H9 (cell line): ENCODE data around the gene EFCAB12. TPM values are rescaled to one million over a fixed set of nuclear protein-coding genes. Genes with fewer than 3 reads are reported as not detected.

Experiments
- DNase-seq: peaks from one replicate; pipeline ENCODE4 v3.0.0-alpha.2; 2017
- H2AFZ ChIP-seq: one replicate; pipeline ENCODE4 v1.6.1; 2013; ENCODE audit warnings: mild to moderate bottlenecking, low read length, control low read depth, moderate library complexity
- H2AK5ac ChIP-seq: 2 replicates; pipeline ENCODE4 v1.6.1; 2013; ENCODE audit warnings: low read length, control low read depth, mixed read lengths; ENCODE audit not compliant: insufficient read length
- H2BK120ac ChIP-seq: one replicate; pipeline ENCODE4 v1.6.1; 2013; ENCODE audit warnings: low read depth, mild to moderate bottlenecking, low read length, control low read depth, inconsistent platforms; ENCODE audit not compliant: poor library complexity, severe bottlenecking
- H2BK12ac ChIP-seq: 2 replicates; pipeline ENCODE4 v1.6.1; 2013; ENCODE audit warnings: low read length, control low read depth, mixed read lengths, low read depth; ENCODE audit not compliant: insufficient read length
- H2BK15ac ChIP-seq: 2 replicates; pipeline ENCODE4 v1.6.1; 2013; ENCODE audit warnings: low read depth, low read length, control low read depth
- H2BK20ac ChIP-seq: one replicate; pipeline ENCODE4 v1.6.1; 2013; ENCODE audit warnings: low read depth, mild to moderate bottlenecking, low read length, control low read depth, inconsistent platforms; ENCODE audit not compliant: poor library complexity, severe bottlenecking
- H2BK5ac ChIP-seq: 2 replicates; pipeline ENCODE4 v1.6.1; 2013; ENCODE audit warnings: low read length, control low read depth, mixed read lengths; ENCODE audit not compliant: insufficient read length
- H3K14ac ChIP-seq: 2 replicates; pipeline ENCODE4 v1.6.1; 2013; ENCODE audit warnings: low read length, control low read depth; ENCODE audit not compliant: insufficient read depth
- H3K18ac ChIP-seq: 2 replicates; pipeline ENCODE4 v1.6.1; 2013; ENCODE audit warnings: low read depth, mild to moderate bottlenecking, mixed read lengths, low read length, control low read depth; ENCODE audit not compliant: insufficient read length
- H3K23ac ChIP-seq: 2 replicates; pipeline ENCODE4 v1.6.1; 2013; ENCODE audit warnings: low read length, control low read depth, mixed read lengths, low read depth; ENCODE audit not compliant: insufficient read length
- H3K23me2 ChIP-seq: 2 replicates; pipeline ENCODE4 v1.6.1; 2013; ENCODE audit warnings: low read depth, mild to moderate bottlenecking, mixed read lengths, low read length, control low read depth; ENCODE audit not compliant: insufficient read length, poor library complexity, severe bottlenecking
- H3K27ac ChIP-seq: 2 replicates; pipeline ENCODE4 v1.5.1; 2013; ENCODE audit warnings: low read length, control low read depth, mixed read lengths, low read depth; ENCODE audit not compliant: insufficient read length
- H3K27me3 ChIP-seq: 2 replicates; pipeline ENCODE4 v1.6.1; 2013; ENCODE audit warnings: low read length, control low read depth, inconsistent platforms; ENCODE audit not compliant: insufficient read depth
- H3K4ac ChIP-seq: 2 replicates; pipeline ENCODE4 v1.6.1; 2013; ENCODE audit warnings: low read depth, mild to moderate bottlenecking, control low read depth, inconsistent platforms, low read length, moderate library complexity
- H3K4me1 ChIP-seq: 2 replicates; pipeline ENCODE4 v1.6.1; 2013; ENCODE audit warnings: low read length, control low read depth, inconsistent platforms; ENCODE audit not compliant: insufficient read depth
- H3K4me2 ChIP-seq: 2 replicates; pipeline ENCODE4 v1.6.1; 2013; ENCODE audit warnings: low read length, control low read depth, mixed read lengths; ENCODE audit not compliant: insufficient read length, insufficient read depth
- H3K56ac ChIP-seq: 2 replicates; pipeline ENCODE4 v1.6.1; 2013; ENCODE audit warnings: low read depth, mild to moderate bottlenecking, mixed read lengths, low read length, control low read depth; ENCODE audit not compliant: insufficient read length
- H3K79me1 ChIP-seq: 2 replicates; pipeline ENCODE4 v1.6.1; 2013; ENCODE audit warnings: low read depth, mild to moderate bottlenecking, moderate library complexity, low read length, control low read depth, inconsistent platforms; ENCODE audit not compliant: insufficient read depth, poor library complexity, severe bottlenecking
- H3K79me2 ChIP-seq: 2 replicates; pipeline ENCODE4 v1.6.1; 2013; ENCODE audit warnings: low read length, control low read depth, inconsistent platforms; ENCODE audit not compliant: insufficient read depth
- H3K9ac ChIP-seq: 2 replicates; pipeline ENCODE4 v1.6.1; 2013; ENCODE audit warnings: low read length, control low read depth, mixed read lengths; ENCODE audit not compliant: insufficient read length; ENCODE audit errors: extremely low read depth
- H3K9me3 ChIP-seq: one replicate; pipeline ENCODE4 v1.6.1; 2013; ENCODE audit warnings: low read depth, low read length, inconsistent platforms; ENCODE audit not compliant: control insufficient read depth
- H3T11ph ChIP-seq: one replicate; pipeline ENCODE4 v1.6.1; 2013; ENCODE audit warnings: mild to moderate bottlenecking, low read length, control low read depth, inconsistent platforms
- H4K20me1 ChIP-seq: one replicate; pipeline ENCODE4 v1.6.1; 2013; ENCODE audit not compliant: control insufficient read depth, insufficient read length, insufficient read depth
- H4K5ac ChIP-seq: 2 replicates; pipeline ENCODE4 v1.6.1; 2013; ENCODE audit warnings: low read depth, mild to moderate bottlenecking, mixed read lengths, low read length, control low read depth; ENCODE audit not compliant: insufficient read length
- H4K8ac ChIP-seq: replicated peaks from 2 replicates; pipeline ENCODE4 v1.6.1; 2013; ENCODE audit warnings: low read length, control low read depth, mixed read lengths, low read depth; ENCODE audit not compliant: insufficient read length
- H4K91ac ChIP-seq: 2 replicates; pipeline ENCODE4 v1.6.1; 2013; ENCODE audit warnings: low read depth, mild to moderate bottlenecking, moderate library complexity, mixed read lengths, low read length, control low read depth; ENCODE audit not compliant: insufficient read length
- H3K27ac Mint-ChIP-seq, 3 experiments: 2 replicates in 2 of 3; 3 replicates in 1 of 3; pipeline ENCODE4 v1.8.0; 2020 to 2021; ENCODE audit warnings: mixed read lengths in 3 of 3, mild to moderate bottlenecking in 1 of 3, moderate library complexity in 1 of 3
- H3K27me3 Mint-ChIP-seq: 2 replicates; pipeline ENCODE4 v1.8.0; 2021; ENCODE audit warnings: low read depth, mild to moderate bottlenecking, moderate library complexity, mixed read lengths
- H3K36me3 Mint-ChIP-seq, 3 experiments: 2 replicates in 2 of 3; 3 replicates in 1 of 3; pipeline ENCODE4 v1.8.0; 2020 to 2021; ENCODE audit warnings: low read depth in 3 of 3, mixed read lengths in 3 of 3; ENCODE audit not compliant: insufficient read depth in 1 of 3
- H3K4me1 Mint-ChIP-seq, 2 experiments: 2 replicates each; pipeline ENCODE4 v1.8.0; 2020; ENCODE audit warnings: mixed read lengths in 2 of 2
- H3K4me3 Mint-ChIP-seq, 2 experiments: 2 replicates in 1 of 2; 3 replicates in 1 of 2; pipeline ENCODE4 v1.8.0; 2020 to 2021; ENCODE audit warnings: mild to moderate bottlenecking in 2 of 2, mixed read lengths in 2 of 2, moderate library complexity in 1 of 2
- H3K9me3 Mint-ChIP-seq, 2 experiments: 2 replicates in 1 of 2; 3 replicates in 1 of 2; pipeline ENCODE4 v1.8.0; 2020; ENCODE audit warnings: mild to moderate bottlenecking in 2 of 2, mixed read lengths in 2 of 2, moderate library complexity in 1 of 2
- WGBS: extraction: QIAGEN DNeasy Blood & Tissue Kit; methylation state at CpG from one replicate; pipeline ENCODE4 v1.1.7; 2013; ENCODE audit warnings: missing lambda C conversion rate, low lambda C conversion rate, mixed read lengths; ENCODE audit not compliant: insufficient read length; ENCODE audit errors: extremely low coverage; 5-methylcytosine and 5-hydroxymethylcytosine counted together
- total RNA-seq: library from RNA; stranded (reverse); gene quantifications from 2 replicates; pipeline ENCODE4 v1.2.1, GENCODE V29; 2021
- TF ChIP-seq, protein P1 (sequence below): fragments of 200-600 bp; sonication (generic); conservative IDR thresholded peaks from 3 replicates; pipeline ENCODE4 v1.8.0; 2021; ENCODE audit warnings: antibody characterized with exemption, mild to moderate bottlenecking

The EFCAB12 gene
- total RNA-seq, 1 experiment from 2014 or later: 0.28 TPM

DNA sequence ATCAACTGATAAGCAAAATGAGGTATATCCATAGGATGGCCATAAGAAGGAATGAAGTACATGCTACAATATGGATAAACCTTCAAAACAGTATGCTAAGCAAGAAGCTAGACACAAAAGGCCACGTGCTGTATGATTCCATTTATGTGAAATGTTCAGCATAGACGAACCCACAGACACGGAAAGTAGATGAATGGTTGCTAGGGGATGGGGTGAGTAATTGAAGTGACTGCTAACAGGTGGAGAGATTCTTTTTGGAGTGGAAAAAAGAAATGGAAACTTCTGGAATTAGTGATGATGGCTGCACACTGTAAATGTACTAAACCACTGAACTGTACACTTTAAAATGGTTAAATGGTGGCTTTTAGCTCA, 630 bp upstream of the EFCAB12 start:
- Histone ChIP-seq H3K27me3 (no peaks in the 10 kb centered on the region; the same call in 1 of the 2 replicates), H3K4me1 (peaks cover 7% of the 10 kb centered on the region; the same call in 1 of the 2 replicates), H3K79me2 (no peaks in the 10 kb centered on the region), H2BK5ac (no peak overlapping the region), H4K91ac (no peak overlapping the region), H3K23ac (no peak overlapping the region), H3K56ac (no peak overlapping the region), H3T11ph (no peak overlapping the region), H4K8ac (no peak overlapping the region), H3K18ac (peak overlapping the region; percentile 32), H3K4me2 (peak overlapping the region; percentile 76), H3K23me2 (peaks cover 3% of the 10 kb centered on the region), H3K9ac (peak overlapping the region; percentile 63), H3K27ac (no peak overlapping the region), H3K4ac (no peak overlapping the region; the same call in 1 of the 2 replicates), H2AK5ac (peak overlapping the region; percentile 25), H2BK20ac (no peak overlapping the region), H3K9me3 (no peaks in the 10 kb centered on the region), H2BK12ac (no peak overlapping the region), H4K20me1 (no peaks in the 10 kb centered on the region), H2AFZ (no peak overlapping the region), H3K79me1 (no peaks in the 10 kb centered on the region), H2BK120ac (no peak overlapping the region), H2BK15ac (no peak overlapping the region), H3K14ac (no peak overlapping the region; the same call in 1 of the 2 replicates), H4K5ac (peak overlapping the region; percentile 18)
- Mint-ChIP-seq H3K4me1 (peaks cover 39 to 41% of the 10 kb centered on the region in 2 experiments), H3K27me3 (peaks cover 18% of the 10 kb centered on the region), H3K9me3 (no peaks in the 10 kb centered on the region), H3K36me3 (peaks cover 11 to 36% (median 34%) of the 10 kb centered on the region in 3 experiments; a peak in 6 of 7 replicates), H3K27ac (peak overlapping the region; percentile 57 to 92 (median 63); a peak in 6 of 7 replicates), H3K4me3 (peak overlapping the region; percentile 72 to 82; a peak in 3 of 5 replicates)
- no peak for DNase-seq
- WGBS: no CpG with 5 or more reads among the region's 3 CpGs
- TF ChIP-seq, protein P1, sequence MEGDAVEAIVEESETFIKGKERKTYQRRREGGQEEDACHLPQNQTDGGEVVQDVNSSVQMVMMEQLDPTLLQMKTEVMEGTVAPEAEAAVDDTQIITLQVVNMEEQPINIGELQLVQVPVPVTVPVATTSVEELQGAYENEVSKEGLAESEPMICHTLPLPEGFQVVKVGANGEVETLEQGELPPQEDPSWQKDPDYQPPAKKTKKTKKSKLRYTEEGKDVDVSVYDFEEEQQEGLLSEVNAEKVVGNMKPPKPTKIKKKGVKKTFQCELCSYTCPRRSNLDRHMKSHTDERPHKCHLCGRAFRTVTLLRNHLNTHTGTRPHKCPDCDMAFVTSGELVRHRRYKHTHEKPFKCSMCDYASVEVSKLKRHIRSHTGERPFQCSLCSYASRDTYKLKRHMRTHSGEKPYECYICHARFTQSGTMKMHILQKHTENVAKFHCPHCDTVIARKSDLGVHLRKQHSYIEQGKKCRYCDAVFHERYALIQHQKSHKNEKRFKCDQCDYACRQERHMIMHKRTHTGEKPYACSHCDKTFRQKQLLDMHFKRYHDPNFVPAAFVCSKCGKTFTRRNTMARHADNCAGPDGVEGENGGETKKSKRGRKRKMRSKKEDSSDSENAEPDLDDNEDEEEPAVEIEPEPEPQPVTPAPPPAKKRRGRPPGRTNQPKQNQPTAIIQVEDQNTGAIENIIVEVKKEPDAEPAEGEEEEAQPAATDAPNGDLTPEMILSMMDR: no peak
